Neural cell (in vitro differentiated cells): ENCODE results near the gene RGS13.

Experiments
- EP300 ChIP-seq: fragments of 450-650 bp; conservative IDR thresholded peaks from 2 replicates; pipeline ENCODE4 v1.6.1; 2014; ENCODE audit warnings: antibody characterized with exemption, mild to moderate bottlenecking, moderate library complexity; ENCODE audit not compliant: poor library complexity, severe bottlenecking
- EZH2 ChIP-seq: fragments of 200-600, 300-800 bp; shearing (Covaris generic), sonication (generic); IDR thresholded peaks from 2 replicates; pipeline ENCODE4 v1.6.1; 2014; ENCODE audit warnings: antibody characterized with exemption, low read length, borderline replicate concordance, mild to moderate bottlenecking; ENCODE audit not compliant: insufficient read depth, poor library complexity, severe bottlenecking
- POLR2AphosphoS5 ChIP-seq: IDR thresholded peaks from 2 replicates; pipeline ENCODE4 v1.6.1; 2012
- RAD21 ChIP-seq: fragments of 450-650 bp; conservative IDR thresholded peaks from 2 replicates; pipeline ENCODE4 v1.6.1; 2014; ENCODE audit warnings: antibody characterized with exemption, mild to moderate bottlenecking, moderate library complexity
- REST ChIP-seq: IDR thresholded peaks from 2 replicates; pipeline ENCODE4 v1.6.1; 2012; ENCODE audit warnings: borderline replicate concordance
- TAF1 ChIP-seq: IDR thresholded peaks from 2 replicates; pipeline ENCODE4 v1.6.1; 2012; ENCODE audit warnings: low read depth
- TF ChIP-seq, protein P1 (sequence below): fragments of 450-650 bp; IDR thresholded peaks from 2 replicates; pipeline ENCODE4 v1.5.1; 2014; ENCODE audit warnings: antibody characterized with exemption, mild to moderate bottlenecking, moderate library complexity; ENCODE audit not compliant: poor library complexity, severe bottlenecking

- TF ChIP-seq, protein P1, sequence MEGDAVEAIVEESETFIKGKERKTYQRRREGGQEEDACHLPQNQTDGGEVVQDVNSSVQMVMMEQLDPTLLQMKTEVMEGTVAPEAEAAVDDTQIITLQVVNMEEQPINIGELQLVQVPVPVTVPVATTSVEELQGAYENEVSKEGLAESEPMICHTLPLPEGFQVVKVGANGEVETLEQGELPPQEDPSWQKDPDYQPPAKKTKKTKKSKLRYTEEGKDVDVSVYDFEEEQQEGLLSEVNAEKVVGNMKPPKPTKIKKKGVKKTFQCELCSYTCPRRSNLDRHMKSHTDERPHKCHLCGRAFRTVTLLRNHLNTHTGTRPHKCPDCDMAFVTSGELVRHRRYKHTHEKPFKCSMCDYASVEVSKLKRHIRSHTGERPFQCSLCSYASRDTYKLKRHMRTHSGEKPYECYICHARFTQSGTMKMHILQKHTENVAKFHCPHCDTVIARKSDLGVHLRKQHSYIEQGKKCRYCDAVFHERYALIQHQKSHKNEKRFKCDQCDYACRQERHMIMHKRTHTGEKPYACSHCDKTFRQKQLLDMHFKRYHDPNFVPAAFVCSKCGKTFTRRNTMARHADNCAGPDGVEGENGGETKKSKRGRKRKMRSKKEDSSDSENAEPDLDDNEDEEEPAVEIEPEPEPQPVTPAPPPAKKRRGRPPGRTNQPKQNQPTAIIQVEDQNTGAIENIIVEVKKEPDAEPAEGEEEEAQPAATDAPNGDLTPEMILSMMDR = no peak
- no peak for TF ChIP-seq REST
- no peak for TF ChIP-seq EP300
- no peak for TF ChIP-seq TAF1
- TF ChIP-seq EZH2 = no peak
- TF ChIP-seq POLR2AphosphoS5 = no peak
- TF ChIP-seq RAD21 = no peak
These were observed 53.5 kb downstream of the RGS13 start for GRCh38 chr1:192689459-192689858.
